K562 (cell line): ENCODE results near the gene TMIGD2.

Source experiments
- MEIS2 ChIP-seq: fragments of 450-650 bp; IDR thresholded peaks from 2 replicates; pipeline ENCODE4 v1.6.1; 2014; ENCODE audit warnings: mild to moderate bottlenecking; ENCODE audit not compliant: partially characterized antibody
- TOE1 ChIP-seq, 2 experiments: fragments of 450-650 bp in 1 of 2; sonication (generic) in 1 of 2; formaldehyde crosslinking in 1 of 2; IDR thresholded peaks; 2 replicates each; pipeline versions ENCODE4 v1.7.1 to v1.8.0; 2016 to 2022; ENCODE audit warnings: borderline replicate concordance in 2 of 2, mild to moderate bottlenecking in 2 of 2, antibody characterized with exemption in 1 of 2, inconsistent platforms in 1 of 2, low read depth in 1 of 2, missing genetic modification reagents in 1 of 2, moderate library complexity in 1 of 2

DNA sequence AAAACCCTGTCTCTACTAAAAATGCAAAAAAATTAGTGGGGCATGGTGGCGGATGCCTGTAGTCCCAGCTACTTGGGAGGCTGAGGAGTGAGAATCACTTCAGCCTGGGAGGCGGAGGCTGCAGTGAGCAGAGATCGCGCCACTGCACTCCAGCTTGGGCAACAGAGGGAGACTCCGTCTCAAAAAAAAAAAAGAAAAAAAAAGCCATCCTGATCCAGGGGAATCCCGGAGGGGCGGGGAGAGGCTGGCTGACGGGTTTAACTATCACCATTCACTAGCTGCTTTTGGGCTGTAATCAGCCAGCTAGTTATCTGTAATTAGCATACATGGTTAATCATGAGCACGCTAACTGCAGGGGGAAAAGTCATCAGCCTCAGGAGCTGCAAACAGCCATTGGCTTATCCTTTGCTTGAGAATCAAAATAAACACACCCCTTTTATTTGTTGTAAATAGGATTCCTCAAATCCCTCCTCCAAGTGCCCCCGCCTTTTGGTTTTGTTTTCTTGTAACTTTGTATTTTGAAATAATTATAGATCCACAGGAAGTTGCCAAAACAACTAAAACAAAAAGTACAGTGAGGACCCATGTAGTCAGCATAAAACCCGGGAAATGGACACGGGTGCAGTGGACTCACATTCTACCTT is 11.8 kb upstream of the TMIGD2 start:
- TF ChIP-seq TOE1 (IDR thresholded peaks at IDR 0.05; ENCODE audit: borderline replicate concordance) (no peak), TOE1 (CRISPR knock-in tag; IDR thresholded peaks at IDR 0.05; ENCODE audit: borderline replicate concordance, low read depth) (no peak), MEIS2 (no peak)
